PFSK-1 (cell line): Measurements from ENCODE around the gene ELL2.

Experiments used
- FOXP2 ChIP-seq: optimal IDR thresholded peaks from 2 replicates; pipeline ENCODE3; 2011; ENCODE audit warnings: borderline replicate concordance, control low read depth, inconsistent platforms; ENCODE audit not compliant: insufficient read depth; ENCODE audit errors: extremely low read length, extremely low read depth
- POLR2AphosphoS5 ChIP-seq: IDR thresholded peaks from 2 replicates; pipeline ENCODE4 v1.6.1; 2012; ENCODE audit warnings: low read depth, mild to moderate bottlenecking, control low read depth, low read length, moderate library complexity
- REST ChIP-seq, 2 experiments: IDR thresholded peaks; 2 replicates each; pipeline versions ENCODE4 v1.6.1 to v1.8.0; 2011 to 2012; ENCODE audit warnings: low read depth in 2 of 2, low read length in 2 of 2, control low read depth in 1 of 2, inconsistent platforms in 1 of 2, mild to moderate bottlenecking in 1 of 2, moderate library complexity in 1 of 2; ENCODE audit not compliant: insufficient read depth in 1 of 2
- SIN3A ChIP-seq: IDR thresholded peaks from 2 replicates; pipeline ENCODE4 v1.6.1; 2012; ENCODE audit warnings: mild to moderate bottlenecking, low read length, moderate library complexity, borderline replicate concordance; ENCODE audit not compliant: insufficient read depth
- TAF1 ChIP-seq: IDR thresholded peaks from 2 replicates; pipeline ENCODE4 v1.6.1; 2012; ENCODE audit warnings: low read length, control low read depth, borderline replicate concordance; ENCODE audit not compliant: insufficient read depth

GRCh38 chr5:95995962-95996489 is 34.4 kb upstream of the ELL2 start:
- TF ChIP-seq REST (IDR thresholded peaks at IDR 0.05; ENCODE audit: insufficient read depth in 1 of 2, low read depth in 2 of 2, low read length in 2 of 2) (no peak), POLR2AphosphoS5 (no peak), TAF1 (no peak), SIN3A (no peak), FOXP2 (no peak)
